Hepatocyte (in vitro differentiated cells): ENCODE results near the gene ANKRD55. TPM values are rescaled to one million over a fixed set of nuclear protein-coding genes. Genes with fewer than 3 reads are reported as not detected.

ENCODE experiments used
- DNase-seq: peaks from one replicate; pipeline ENCODE4 v3.0.0-alpha.2; 2016; ENCODE audit warnings: low spot score
- H2AFZ ChIP-seq: fragments of 200-600 bp; sonication (generic); 2 replicates; pipeline ENCODE4 v1.6.0; 2016; ENCODE audit warnings: antibody characterized with exemption, mild to moderate bottlenecking
- H3K27ac ChIP-seq: fragments of 200-600 bp; sonication (generic); 2 replicates; pipeline ENCODE4 v1.5.1; 2016; ENCODE audit warnings: mild to moderate bottlenecking
- H3K27me3 ChIP-seq: fragments of 200-600 bp; sonication (generic); 2 replicates; pipeline ENCODE4 v1.6.1; 2016
- H3K36me3 ChIP-seq: fragments of 200-600 bp; sonication (generic); replicated peaks from 2 replicates; pipeline ENCODE4 v1.5.1; 2016; ENCODE audit warnings: low read depth; ENCODE audit not compliant: insufficient read depth
- H3K4me1 ChIP-seq: fragments of 200-600 bp; sonication (generic); 2 replicates; pipeline ENCODE4 v1.5.1; 2016; ENCODE audit warnings: mild to moderate bottlenecking, moderate library complexity; ENCODE audit not compliant: insufficient read depth
- H3K4me2 ChIP-seq: fragments of 200-600 bp; sonication (generic); 2 replicates; pipeline ENCODE4 v1.6.0; 2016
- H3K4me3 ChIP-seq: fragments of 200-600 bp; sonication (generic); 2 replicates; pipeline ENCODE4 v1.5.1; 2016; ENCODE audit warnings: mild to moderate bottlenecking
- H3K79me2 ChIP-seq: fragments of 200-600 bp; sonication (generic); 2 replicates; pipeline ENCODE4 v1.6.0; 2017; ENCODE audit warnings: mild to moderate bottlenecking
- H3K9me2 ChIP-seq: fragments of 200-600 bp; sonication (generic); replicated peaks from 2 replicates; pipeline ENCODE4 v1.6.0; 2017; ENCODE audit warnings: mild to moderate bottlenecking; ENCODE audit not compliant: insufficient read depth
- H3K9me3 ChIP-seq: fragments of 200-600 bp; sonication (generic); 2 replicates; pipeline ENCODE4 v1.5.1; 2016; ENCODE audit warnings: low read depth, mild to moderate bottlenecking
- H4K20me1 ChIP-seq: fragments of 200-600 bp; sonication (generic); 2 replicates; pipeline ENCODE4 v1.6.0; 2016; ENCODE audit warnings: mild to moderate bottlenecking; ENCODE audit not compliant: insufficient read depth, poor library complexity, severe bottlenecking
- CTCF ChIP-seq: fragments of 200-600 bp; sonication (generic); IDR thresholded peaks from 2 replicates; pipeline ENCODE4 v1.5.1; 2016; ENCODE audit warnings: antibody characterized with exemption, mild to moderate bottlenecking; ENCODE audit not compliant: poor library complexity
- EZH2 ChIP-seq: fragments of 200-600 bp; sonication (generic); IDR thresholded peaks from 2 replicates; pipeline ENCODE4 v1.6.1; 2016; ENCODE audit warnings: antibody characterized with exemption, mild to moderate bottlenecking, borderline replicate concordance
- EZH2phosphoT487 ChIP-seq: fragments of 200-600 bp; sonication (generic); IDR thresholded peaks from one replicate; pipeline ENCODE4 v1.6.1; 2018; ENCODE audit warnings: antibody characterized with exemption, mild to moderate bottlenecking, low read depth, moderate library complexity; ENCODE audit not compliant: unreplicated experiment, severe bottlenecking
- WGBS: methylation state at CpG from one replicate; pipeline ENCODE4 v1.1.6; 2016; ENCODE audit warnings: low lambda C conversion rate; ENCODE audit errors: missing lambda C conversion rate; 5-methylcytosine and 5-hydroxymethylcytosine counted together
- polyA plus RNA-seq: library from polyadenylated mRNA; unstranded; fragments of >200 nt; fragmentation: Nextera tagmentation; extraction: Ambion mirVana; gene quantifications from 2 replicates; pipeline ENCODE4 v1.2.1, GENCODE V29; 2016
- total RNA-seq: library from RNA; depleted of rRNA; stranded (reverse); fragments of >200 nt; gene quantifications from 2 replicates; pipeline ENCODE4 v1.2.3, GENCODE V29; 2014

ANKRD55 gene
- total and polyA plus RNA-seq, 2 experiments from 2014 or later: 0.20 to 0.31 TPM

GRCh38 chr5:56190497-56190896 lies 42.6 kb downstream of the ANKRD55 start:
- 91% methylated on average over 2 of the region's 2 CpGs for WGBS
- no peak for DNase-seq

DNA sequence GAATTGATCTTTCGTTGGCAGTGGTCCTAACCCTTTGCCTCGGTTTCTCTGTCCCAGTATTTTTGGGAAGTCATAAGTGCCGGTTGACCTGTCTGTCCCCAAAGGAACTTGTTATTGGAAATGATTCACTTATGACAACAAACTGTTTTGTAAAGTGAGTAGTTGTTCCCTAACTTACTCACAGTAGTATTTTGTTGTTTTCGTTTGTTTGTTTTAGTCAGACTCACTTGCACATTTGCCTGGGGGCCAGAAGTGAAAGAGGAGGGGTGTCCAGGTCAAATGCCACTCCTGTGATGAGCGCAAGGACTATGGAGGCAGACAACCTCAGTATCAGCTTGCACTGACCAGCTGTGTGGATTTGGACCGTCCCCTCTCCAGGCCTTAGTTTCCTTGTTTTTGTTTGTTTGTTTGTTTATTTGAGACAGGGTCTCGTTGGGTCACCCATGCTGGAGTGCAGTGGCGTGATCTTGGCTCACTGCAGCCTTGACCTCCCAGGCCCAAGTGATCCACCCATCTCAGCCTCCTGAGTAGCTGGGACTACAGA lies 47.3 kb downstream of the ANKRD55 start:
- H2AFZ ChIP-seq: no peak overlapping the region
- no peak for DNase-seq
- H3K9me2 ChIP-seq: no peaks in the 10 kb centered on the region
- TF ChIP-seq EZH2 (no peak), EZH2phosphoT487 (no peak), CTCF (no peak)
- H3K4me1 ChIP-seq: no peaks in the 10 kb centered on the region
- H3K79me2 ChIP-seq: no peaks in the 10 kb centered on the region
- H3K36me3 ChIP-seq: no peaks in the 10 kb centered on the region
- H3K4me2 ChIP-seq: no peak overlapping the region
- no peaks in the 10 kb centered on the region for H4K20me1 ChIP-seq
- 93% methylated on average over 8 of the region's 8 CpGs for WGBS
- H3K27me3 ChIP-seq: no peaks in the 10 kb centered on the region
- H3K4me3 ChIP-seq: no peak overlapping the region
- H3K9me3 ChIP-seq: no peaks in the 10 kb centered on the region
- no peak overlapping the region for H3K27ac ChIP-seq

More at GRCh38 chr5:56190497-56190896, 42.6 kb downstream of the ANKRD55 start:
- H3K9me2 ChIP-seq: no peaks in the 10 kb centered on the region
- TF ChIP-seq EZH2 (no peak), EZH2phosphoT487 (no peak), CTCF (no peak)
- no peaks in the 10 kb centered on the region for H3K36me3 ChIP-seq
- no peak overlapping the region for H3K4me2 ChIP-seq
- H3K27ac ChIP-seq: no peak overlapping the region
- no peaks in the 10 kb centered on the region for H3K4me1 ChIP-seq
- no peaks in the 10 kb centered on the region for H4K20me1 ChIP-seq
- no peaks in the 10 kb centered on the region for H3K27me3 ChIP-seq
- H2AFZ ChIP-seq: no peak overlapping the region
- H3K9me3 ChIP-seq: no peaks in the 10 kb centered on the region
- no peak overlapping the region for H3K4me3 ChIP-seq
- H3K79me2 ChIP-seq: no peaks in the 10 kb centered on the region

DNA sequence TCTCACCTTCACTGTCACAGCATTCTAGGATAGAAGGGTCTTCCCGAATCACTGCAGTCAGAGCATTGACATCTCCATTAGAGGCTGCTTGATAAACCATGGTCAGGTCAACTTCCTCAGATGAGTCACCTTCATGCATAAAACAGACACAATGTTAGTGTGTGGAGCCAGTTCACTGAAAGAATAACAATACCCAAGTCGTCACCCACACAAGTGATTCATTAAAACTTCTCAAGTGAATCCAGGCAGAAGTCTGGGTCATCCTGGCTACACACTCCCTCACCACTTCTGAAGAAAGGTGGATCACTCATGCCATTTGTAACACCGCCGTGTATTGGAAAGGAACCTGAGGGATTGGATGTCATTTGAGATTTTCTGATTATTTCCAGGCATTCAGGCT lies 49.6 kb downstream of the ANKRD55 start:
- no peak overlapping the region for H3K4me2 ChIP-seq
- no peak overlapping the region for H3K27ac ChIP-seq
- H3K9me2 ChIP-seq: no peaks in the 10 kb centered on the region
- DNase-seq: no peak
- H2AFZ ChIP-seq: no peak overlapping the region
- no peaks in the 10 kb centered on the region for H3K79me2 ChIP-seq
- no peak for TF ChIP-seq EZH2phosphoT487
- no peak for TF ChIP-seq CTCF
- no peak for TF ChIP-seq EZH2
- H3K4me1 ChIP-seq: no peaks in the 10 kb centered on the region
- H3K36me3 ChIP-seq: no peaks in the 10 kb centered on the region
- H3K9me3 ChIP-seq: no peaks in the 10 kb centered on the region
- WGBS: 73% methylated on average over 4 of the region's 4 CpGs
- no peaks in the 10 kb centered on the region for H3K27me3 ChIP-seq
- H4K20me1 ChIP-seq: no peaks in the 10 kb centered on the region
- H3K4me3 ChIP-seq: no peak overlapping the region
